ENCODE results near the gene KIF22.
"Not testable (repeated sequence)": the region's sequence is repeated elsewhere in the genome, so short reads cannot be mapped to it uniquely, and the experiment has no call there.

GRCh38 chr16:29793153-29793552 lies 2.6 kb downstream of the KIF22 start:
- TF ChIP-seq CTCF (IDR thresholded peaks at IDR 0.05); POLR2AphosphoS5 (IDR thresholded peaks at IDR 0.05; ENCODE audit: low read depth, low read length); SIN3A (IDR thresholded peaks at IDR 0.05; ENCODE audit: borderline replicate concordance, insufficient read depth, low read depth, low read length); REST (IDR thresholded peaks at IDR 0.05; ENCODE audit: insufficient read depth in 1 of 2, low read depth in 2 of 2, low read length in 1 of 2): not testable (repeated sequence)
